D721Med (cell line): ENCODE data around the gene PRPSAP1.

Source experiments
- DNase-seq: peaks from one replicate; pipeline ENCODE4 v3.0.0; 2011; ENCODE audit warnings: low spot score; ENCODE audit not compliant: insufficient read length
- FAIRE-seq: peaks from 2 replicates; lab custom pipeline; 2011; peaks lifted over from hg19 to GRCh38; lab: Jason Lieb, UNC
- TF ChIP-seq, protein P1 (sequence below): IDR thresholded peaks from 2 replicates; pipeline ENCODE4 v1.5.1; 2012; ENCODE audit warnings: mild to moderate bottlenecking, control low read depth; ENCODE audit not compliant: insufficient read depth; ENCODE audit errors: missing control alignments

Gene PRPSAP1

DNA sequence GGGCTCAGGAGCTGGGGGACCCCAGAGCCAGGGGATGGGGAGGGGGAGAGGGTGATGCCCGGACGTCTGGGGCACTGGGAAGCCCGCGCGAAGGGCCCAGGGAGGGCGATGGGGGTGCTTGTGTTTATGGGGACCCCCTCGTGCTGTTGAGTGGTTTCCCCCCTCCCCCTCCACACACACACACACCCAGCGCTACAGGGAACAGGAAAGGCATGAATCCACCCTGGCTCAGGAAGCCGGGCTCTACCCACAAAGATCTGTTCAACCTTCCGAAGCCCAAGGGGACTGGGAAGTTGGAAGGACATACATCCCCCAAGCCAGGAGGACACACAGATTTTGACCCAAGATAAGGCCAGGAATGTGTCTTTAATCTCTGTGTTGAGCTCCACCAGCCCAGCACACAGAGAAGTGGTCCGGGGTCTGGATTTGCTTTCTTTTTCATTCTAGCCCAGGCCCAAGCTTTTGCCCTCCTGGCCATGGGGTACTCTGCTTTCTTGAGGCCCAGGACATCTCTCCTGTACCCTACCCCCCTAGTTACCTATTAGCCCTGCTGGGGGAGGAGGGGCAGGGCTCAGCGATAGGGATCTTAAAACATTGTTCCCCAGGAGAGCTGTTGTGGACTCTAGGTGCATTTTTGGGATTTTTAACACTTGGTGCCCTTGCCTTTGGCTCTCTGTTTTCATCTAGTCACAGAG is 87.3 kb downstream of the PRPSAP1 start:
- TF ChIP-seq, protein P1, sequence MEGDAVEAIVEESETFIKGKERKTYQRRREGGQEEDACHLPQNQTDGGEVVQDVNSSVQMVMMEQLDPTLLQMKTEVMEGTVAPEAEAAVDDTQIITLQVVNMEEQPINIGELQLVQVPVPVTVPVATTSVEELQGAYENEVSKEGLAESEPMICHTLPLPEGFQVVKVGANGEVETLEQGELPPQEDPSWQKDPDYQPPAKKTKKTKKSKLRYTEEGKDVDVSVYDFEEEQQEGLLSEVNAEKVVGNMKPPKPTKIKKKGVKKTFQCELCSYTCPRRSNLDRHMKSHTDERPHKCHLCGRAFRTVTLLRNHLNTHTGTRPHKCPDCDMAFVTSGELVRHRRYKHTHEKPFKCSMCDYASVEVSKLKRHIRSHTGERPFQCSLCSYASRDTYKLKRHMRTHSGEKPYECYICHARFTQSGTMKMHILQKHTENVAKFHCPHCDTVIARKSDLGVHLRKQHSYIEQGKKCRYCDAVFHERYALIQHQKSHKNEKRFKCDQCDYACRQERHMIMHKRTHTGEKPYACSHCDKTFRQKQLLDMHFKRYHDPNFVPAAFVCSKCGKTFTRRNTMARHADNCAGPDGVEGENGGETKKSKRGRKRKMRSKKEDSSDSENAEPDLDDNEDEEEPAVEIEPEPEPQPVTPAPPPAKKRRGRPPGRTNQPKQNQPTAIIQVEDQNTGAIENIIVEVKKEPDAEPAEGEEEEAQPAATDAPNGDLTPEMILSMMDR, result no peak
- DNase-seq (no peak), FAIRE-seq (no peak)

DNA sequence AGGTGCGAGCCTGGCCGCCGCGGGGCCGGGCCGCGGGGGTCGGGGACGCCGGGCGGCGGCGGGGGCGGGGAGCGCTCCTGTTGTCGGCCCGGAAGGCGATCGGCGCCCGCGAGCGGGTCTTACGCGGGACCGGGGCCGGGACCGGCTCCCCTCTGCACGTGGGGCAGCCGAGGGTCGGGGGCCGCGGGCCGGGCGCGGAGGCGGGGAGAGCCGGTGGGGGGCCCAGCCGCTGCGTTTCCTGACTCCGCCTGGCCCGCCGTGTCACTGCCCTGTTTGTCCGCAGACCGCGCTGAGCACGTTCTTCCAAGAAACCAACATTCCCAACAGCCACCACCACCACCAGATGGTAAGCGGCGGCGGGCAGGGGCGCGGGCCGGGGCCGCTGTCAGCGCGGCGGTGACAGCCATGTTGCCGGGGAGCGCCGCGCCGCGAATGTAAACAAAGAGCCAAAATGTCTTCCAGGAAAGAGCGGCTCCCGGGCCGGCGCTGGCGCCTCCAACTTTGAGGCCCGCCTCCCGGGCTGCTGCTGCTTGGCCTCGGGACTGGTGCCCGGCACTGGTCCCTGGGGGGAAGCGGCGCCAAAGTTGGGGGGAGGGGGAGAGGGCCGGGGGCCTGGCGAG is 88.0 kb downstream of the PRPSAP1 start:
- DNase-seq (no peak), FAIRE-seq (no peak)
- TF ChIP-seq, protein P1, result no peak

DNA sequence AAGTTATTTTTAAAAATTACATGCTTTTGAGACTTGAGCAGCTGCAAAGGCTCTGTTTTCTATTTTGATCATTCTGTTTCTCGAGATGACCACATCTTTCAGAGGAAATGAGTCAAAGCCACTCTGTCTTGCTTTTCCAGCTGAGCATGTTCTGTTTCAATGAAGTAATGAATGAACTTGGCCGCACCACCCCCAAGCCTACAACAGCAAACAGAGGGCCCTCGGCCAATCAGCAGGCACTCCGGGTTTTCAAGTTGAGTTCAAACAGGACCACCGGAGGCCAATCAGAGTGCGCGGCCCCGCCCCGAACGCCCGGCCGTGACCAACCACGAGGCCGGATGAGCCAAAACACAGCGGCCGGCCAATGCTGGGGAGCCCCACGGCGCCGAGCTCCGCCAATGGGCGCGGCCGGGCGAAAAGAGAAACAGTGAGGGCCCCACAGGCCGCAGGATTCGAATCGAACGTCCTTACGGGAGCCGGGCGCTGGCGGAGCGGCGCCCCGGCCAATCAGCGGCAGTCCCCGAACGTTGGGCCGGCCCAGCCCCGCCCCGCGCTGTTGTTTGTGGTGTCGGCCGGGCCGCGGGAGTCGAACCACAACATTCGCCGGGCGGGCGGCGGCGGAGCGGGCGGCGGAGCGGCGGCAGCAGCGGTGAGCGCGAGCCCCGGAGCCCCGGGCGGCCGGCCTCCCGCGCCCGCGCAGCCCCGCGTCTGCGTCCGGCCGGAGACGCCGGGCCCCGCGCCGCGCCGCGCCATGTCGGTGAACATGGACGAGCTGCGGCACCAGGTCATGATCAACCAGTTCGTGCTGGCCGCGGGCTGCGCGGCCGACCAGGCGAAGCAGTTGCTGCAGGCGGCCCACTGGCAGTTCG is 88.7 kb downstream of the PRPSAP1 start, which contains the start of gene UBALD2:
Gene UBALD2, plus strand, starts transcription at position 594 of the 869 bp plus-strand sequence. Its CDS starts 158 bp downstream, at position 752.
- TF ChIP-seq, protein P1, result no peak
- DNase-seq (peak; percentile 96), FAIRE-seq (no peak)

DNA sequence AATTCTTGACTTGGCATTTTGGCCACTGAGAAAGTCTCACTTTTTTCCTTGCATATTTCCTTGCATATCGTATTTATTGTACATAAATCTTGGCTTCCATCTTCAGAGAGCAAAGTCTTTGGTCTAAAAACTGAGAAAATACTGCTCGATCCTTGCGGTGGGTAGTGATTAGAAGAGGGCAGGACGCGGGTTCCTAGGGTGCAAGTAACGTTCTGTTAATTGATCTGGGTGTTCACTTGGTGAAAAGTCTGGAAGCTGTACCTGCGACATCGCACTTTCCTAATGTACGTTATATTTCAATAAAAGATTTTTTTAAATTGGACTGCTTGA is 89.3 kb downstream of the PRPSAP1 start:
- FAIRE-seq, result no peak
- TF ChIP-seq, protein P1, result no peak
- no peak for DNase-seq

DNA sequence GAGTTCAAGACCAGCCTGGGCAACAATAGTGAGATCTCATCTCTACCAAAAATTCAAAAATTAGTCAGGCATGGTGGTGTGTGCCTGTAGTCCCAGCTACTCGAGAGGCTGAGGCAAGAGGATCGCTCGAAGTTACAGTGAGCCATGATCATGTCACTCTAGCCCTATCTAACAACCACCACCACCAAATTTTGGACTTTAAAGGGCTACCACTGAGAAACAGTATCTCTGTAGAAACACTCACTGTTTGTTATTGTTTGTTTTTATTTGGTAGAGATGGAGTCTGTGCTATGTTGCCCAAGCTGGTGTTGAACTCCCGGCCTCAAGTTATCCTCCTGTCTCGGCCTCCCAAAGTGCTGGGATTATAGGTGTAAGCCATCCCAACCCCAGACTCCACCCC is 89.8 kb downstream of the PRPSAP1 start:
- TF ChIP-seq, protein P1, result no peak
- DNase-seq (no peak), FAIRE-seq (no peak)

DNA sequence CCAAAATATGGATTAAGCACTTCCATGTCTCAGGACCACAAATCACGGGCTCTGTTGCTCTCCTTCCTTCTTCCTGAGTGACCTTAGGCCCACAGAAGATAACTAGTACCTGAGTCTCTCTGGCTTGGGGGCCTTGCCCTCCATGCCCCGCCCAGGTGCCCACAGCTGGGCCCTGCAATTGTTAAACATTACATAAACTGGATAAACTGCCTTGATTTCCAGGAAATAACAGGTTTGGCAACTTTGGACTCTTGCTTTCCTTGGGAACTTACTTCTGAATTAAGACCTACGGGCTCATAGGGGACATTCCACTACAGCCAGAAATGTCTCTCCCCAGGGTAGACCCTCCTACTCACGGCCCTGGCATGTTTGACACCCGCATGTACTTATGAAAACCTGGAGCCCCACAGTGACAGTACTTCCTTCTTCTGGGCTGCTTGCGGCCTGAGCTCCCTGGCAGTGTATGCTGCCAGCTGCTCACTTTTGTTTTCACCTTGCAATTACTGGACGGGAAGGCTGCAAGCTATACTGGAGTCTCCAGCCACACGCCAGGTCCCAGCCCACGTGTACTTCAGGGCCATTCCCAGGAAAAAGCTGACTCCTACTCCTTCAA is 90.9 kb downstream of the PRPSAP1 start:
- DNase-seq (no peak), FAIRE-seq (no peak)
- TF ChIP-seq, protein P1, result no peak
